NCI-H128 (cell line): ENCODE measurements around the gene FKBP6.
"Not testable (repeated sequence)": the region's sequence is repeated elsewhere in the genome, so short reads cannot be mapped to it uniquely, and the experiment has no call there.

ENCODE experiments used
- DNase-seq: peaks from one replicate; lab custom pipeline; 2025; ENCODE audit not compliant: unreplicated experiment; lab: John Stamatoyannopoulos, UW

FKBP6 gene, protein sequence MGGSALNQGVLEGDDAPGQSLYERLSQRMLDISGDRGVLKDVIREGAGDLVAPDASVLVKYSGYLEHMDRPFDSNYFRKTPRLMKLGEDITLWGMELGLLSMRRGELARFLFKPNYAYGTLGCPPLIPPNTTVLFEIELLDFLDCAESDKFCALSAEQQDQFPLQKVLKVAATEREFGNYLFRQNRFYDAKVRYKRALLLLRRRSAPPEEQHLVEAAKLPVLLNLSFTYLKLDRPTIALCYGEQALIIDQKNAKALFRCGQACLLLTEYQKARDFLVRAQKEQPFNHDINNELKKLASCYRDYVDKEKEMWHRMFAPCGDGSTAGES

DNA sequence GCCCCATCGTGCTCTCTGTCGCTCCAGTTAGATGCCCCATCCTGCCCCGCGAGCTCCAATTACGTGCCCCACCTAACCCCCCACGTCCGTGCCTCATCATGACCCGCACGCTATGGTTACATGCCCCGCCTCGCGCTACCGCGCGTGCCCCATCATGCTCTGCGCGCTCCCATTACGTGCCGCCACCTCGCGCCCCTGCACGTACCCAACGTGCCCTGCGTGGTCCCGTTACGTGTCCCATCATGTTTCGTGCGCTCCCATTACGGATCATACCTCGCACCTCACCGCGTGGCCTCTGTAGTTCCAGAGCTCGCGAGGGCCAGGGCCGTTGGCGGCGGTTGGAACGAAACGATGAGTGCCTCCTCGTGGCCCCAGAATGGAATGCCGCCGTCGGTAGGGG, at the start of gene FKBP6, which contains the start of gene TRIM50:
TSS of gene FKBP6 (plus strand) at position 240 of the 400 bp plus-strand sequence. CDS start 268 bp downstream, outside the sequence.
TSS of gene TRIM50 (minus strand) at position 161 of the 400 bp plus-strand sequence. CDS start 3,295 bp downstream, outside the sequence.
- not testable (repeated sequence) for DNase-seq

DNA sequence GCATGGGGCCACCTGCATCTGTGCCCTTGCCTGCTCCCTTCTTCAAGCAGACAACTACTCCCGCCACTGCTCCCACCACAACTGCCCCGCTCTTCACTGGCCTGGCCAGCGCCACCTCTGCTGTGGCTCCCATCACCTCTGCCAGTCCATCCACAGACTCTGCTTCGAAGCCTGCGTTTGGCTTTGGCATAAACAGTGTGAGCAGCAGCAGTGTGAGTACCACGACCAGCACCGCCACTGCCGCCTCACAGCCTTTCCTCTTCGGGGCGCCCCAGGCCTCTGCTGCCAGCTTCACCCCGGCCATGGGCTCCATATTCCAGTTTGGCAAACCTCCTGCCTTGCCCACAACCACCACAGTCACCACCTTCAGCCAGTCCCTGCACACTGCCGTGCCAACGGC, 30.7 kb upstream of the FKBP6 start:
- DNase-seq = not testable (repeated sequence)

DNA sequence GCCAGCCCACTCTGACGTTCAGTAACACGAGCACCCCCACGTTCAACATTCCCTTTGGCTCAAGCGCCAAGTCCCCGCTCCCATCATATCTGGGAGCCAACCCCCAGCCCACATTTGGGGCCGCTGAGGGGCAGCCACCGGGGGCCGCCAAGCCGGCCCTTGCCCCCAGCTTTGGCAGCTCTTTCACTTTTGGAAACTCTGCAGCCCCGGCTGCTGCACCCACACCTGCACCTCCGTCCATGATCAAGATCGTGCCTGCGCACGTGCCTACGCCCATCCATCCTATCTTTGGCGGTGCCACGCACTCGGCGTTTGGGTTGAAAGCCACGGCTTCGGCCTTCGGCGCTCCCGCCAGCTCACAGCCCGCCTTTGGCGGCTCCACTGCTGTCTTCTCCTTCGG, 30.3 kb upstream of the FKBP6 start:
- not testable (repeated sequence) for DNase-seq

DNA sequence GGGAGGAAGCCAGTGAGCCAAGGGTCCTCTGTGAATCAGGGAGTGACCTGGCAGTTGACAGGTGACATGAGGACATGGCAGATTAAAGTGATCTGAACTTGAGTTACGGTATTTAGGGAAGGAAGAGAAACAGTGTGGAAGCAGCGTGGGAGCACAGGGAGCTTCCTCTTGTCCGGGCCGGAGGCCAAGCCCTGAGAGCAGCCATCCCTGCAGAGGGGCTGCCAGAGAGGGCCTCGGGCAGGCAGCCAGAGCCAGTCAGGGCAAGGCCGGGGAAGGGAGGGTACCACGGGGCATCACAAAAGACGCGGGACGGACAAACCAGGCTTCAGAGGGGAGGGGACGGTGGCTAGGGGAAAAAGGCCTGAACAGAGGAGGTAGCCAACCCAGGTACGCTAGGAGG, 28.1 kb upstream of the FKBP6 start:
- not testable (repeated sequence) for DNase-seq

DNA sequence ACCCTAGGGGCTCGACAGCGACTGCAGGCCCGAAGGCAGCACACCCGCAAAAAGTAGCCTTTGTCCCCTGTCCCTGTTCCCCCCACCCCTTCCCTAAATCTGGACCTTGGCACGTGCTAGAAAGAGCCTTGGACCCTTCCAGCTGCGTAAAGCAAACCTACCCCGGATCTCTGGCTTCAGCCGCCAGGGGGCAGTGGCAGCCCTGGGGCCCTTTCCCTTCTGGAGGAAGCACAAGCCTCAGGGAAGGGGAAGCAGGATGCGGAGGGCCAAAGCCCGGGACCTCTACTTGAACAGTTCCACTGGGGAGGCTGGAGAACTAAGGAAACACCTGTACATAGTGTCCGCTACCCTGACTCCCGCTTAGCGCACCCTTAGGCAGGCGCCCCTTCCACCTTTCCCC, 26.9 kb upstream of the FKBP6 start:
- DNase-seq = not testable (repeated sequence)

DNA sequence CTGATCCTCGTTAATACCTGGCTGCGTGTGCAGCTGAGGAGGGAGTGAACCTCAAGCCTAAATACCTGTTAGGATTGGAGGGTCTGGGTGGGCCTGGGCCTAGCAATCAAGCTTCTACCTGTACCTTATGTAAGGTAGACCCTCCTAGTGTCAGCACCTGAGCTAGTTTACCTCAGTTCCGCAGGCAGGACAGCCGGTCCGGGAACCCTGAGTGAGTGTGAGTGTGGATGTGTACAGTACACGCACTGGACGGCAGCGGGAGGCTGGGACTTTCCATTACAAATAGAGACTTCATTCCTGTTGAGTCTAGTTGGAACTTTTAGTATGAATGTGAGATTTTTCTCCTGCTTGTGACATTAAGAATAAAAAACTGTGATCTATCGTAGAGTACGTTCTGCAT, 25.1 kb upstream of the FKBP6 start:
- not testable (repeated sequence) for DNase-seq

DNA sequence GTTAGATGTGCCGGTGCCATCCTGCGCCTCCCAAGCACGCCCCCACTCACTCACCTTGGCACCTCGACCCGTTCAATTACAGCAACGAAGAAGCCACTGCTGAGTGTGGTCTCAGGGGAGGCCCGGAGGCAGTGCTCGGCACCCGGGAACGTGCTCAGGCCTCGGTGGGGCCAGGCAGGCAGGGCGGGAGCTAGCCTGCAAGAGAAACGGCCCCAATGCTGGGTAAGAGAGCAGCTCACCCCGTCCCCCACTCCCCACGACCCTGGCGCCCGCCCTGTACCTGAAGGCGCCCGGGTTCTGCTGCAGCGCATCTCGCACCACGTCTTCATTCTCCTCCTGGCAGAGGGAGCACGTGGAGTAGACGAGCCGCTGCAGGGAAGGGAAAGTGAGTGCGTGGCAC, 24.4 kb upstream of the FKBP6 start:
- no peak for DNase-seq

DNA sequence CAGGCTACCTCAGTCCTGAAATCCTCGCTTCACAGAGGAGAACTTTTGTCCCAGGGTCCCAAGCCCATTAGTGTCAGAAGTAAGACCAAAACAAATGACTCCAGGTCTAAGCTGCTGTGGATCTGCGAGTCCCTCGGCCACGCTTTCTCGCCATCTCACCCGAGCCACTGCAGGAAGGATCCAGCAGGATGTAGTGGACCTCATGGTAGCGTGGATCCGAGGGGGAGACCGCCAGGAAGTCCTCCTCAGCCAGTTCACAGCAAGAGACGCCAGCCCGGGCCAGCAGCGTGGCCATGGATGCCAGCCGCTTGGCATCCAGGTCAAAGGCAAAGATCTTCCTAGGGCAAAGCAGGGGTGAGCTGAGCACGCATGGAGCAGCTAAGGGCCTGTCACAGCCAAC, 23.9 kb upstream of the FKBP6 start:
- no peak for DNase-seq

DNA sequence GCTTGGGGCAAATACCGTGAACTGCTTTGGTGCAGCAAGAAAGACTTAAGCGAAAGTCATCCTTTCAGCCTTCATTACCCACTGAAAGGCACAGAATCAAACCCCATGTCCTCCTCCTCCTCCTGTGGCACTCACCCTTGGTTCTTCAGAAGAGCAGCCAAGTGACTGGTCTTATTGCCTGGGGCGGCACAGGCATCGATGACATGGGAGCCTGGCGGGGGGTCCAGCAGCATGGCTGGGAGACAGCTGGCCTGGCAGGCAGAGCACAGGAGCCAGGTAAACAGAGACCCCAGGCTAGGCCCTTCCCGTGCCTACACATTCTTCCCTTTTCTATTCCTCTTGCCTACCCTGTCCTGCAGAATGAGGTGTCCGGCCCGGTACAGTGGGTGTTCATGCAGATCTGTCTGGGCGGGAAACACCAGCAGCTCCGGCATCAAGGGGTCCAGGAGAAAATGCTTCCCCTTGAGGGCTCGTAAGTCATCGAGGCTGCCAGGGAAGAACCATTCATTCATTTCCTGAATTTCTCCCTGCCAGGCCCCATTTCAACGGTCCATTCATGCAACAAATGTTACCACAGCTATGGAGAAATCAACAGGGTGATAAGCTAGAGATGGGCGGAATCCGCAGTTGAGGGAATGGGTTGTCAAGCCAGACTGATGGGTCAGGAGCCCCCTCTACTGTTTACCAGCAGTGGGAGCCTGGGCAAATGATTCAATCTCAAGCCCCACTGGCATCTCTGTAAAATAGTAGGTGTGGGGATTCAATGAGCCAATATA, 23.2 kb upstream of the FKBP6 start:
- DNase-seq = not testable (repeated sequence)

DNA sequence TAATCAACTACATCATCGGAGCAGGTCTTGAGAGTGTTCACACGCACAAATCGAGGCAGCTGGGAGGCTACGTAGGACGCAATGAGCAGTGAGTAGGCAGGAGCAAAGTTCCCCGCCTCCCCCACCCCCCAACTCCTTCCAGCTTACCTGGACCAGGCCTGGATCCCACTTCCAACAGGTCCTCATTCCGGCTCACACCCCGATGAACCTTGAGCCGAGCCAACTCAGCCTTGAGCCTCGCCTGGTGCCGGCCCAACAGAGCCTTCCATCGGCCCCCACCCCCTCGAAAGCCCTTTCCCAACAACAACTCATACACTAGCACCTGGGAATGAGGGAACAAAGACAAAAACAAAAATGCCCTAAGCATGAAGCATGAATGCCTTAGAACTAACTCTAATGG, 20.5 kb upstream of the FKBP6 start:
- no peak for DNase-seq

DNA sequence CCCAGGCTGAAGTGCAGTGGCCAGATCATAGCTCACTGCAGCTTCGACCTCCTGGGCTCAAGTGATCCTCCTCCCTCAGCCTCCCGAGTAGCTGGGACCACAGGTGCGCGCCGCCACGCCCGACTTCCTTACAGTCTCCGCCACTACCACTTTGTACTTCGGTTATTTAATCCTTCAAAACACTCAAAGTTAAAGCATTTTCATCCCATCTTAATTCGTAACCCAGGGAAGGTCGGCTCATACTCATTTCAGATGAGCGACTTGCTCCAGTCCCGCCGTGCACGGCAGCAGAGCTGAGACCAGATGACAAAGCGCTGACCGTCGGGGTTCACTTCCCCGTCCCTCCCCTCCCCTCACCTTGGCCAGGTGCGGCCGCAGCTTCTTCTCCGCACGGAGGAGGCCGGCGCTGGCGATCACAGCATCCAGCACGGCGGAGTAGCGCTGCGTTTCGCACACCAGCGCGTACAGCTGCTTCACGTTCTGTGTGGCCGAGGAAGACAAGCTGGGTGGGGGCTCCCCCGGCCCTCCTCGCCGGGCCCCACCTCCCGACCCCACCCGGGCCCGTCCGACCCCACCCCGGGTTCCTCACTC, 19.8 kb upstream of the FKBP6 start:
- DNase-seq = no peak

DNA sequence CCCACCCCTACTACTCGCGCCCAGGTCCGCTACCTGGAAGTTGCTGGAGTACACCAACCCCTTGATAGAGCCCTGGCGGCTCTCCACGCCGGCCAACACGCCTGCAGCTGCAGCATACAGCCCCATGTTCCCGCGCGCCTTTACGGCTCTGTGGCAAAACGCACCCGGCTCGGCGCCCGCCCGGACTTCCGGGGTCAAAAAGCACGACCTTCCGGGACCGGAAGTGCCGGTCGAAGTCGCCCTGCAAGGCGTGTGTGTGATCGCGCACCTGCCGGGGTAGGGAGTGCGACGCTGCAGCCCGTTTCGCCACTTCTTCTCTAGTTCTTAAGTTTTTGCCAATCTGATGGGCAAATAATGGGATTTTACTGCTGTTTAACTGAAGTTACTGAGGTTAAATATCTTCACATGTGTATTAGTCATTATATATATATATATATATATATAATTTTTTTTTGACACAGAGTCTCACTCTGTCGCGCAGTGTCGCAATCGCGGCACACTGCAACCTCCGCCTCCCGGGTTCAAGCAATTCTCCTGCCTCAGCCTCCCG, 19.2 kb upstream of the FKBP6 start, which contains the start of gene NSUN5:
TSS of gene NSUN5 (minus strand) at position 162 of the 550 bp plus-strand sequence. CDS start at position 126, 36 bp downstream.
- DNase-seq = peak; percentile 56

DNA sequence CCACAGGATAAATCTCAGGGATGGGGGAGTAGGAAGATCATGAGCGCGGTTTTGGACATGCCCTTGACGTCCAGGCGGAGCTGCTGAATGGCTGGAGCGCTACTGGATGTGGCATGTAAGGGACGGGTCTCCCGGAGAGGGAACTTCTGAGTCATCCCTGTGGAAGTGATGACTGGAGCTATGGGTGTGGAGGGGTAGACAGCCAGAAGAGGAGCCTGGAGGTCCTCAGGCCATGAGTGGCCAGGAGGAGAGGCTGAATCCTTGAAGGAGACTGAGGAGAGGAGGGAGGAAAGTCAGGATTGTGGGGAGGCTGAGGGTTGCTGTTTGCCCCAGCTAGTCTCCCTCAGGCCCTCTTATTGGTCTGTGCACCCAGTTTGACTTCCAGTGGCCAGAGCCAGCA, 16.5 kb upstream of the FKBP6 start:
- DNase-seq = not testable (repeated sequence)

DNA sequence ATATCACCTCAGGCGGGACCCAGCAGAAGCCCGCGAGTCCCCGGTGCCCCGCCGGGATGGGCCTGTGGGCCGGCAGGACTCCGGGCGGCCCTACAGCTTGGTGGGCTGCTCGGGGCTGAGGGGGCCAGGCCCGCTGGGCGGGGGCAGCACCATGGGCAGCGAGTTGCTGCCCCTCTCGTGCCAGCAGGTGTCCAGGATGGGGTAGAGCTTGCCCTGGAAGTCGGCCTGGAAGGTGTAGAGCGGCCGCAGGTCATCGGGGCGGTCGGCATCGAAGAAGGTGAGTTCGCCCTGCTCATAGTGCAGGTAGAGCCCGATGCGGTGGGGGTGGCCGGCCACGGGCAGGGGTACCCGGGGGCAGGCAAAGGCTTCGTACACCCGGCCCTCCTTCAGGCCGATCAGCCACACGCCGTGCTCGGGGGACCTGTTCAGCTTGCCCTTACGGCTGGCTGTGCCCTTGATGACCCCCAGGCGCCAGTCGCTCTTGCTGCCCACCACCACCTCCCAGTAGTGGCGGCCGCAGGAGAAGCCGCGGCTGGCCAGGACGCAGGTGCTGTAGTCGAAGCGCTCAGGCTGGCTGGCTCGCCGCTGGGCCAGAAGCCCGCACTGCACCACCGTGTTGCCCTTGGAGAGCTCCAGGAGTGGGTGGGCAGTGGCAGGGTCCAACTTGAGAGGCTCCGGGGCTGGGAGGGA, 15.0 kb upstream of the FKBP6 start:
- DNase-seq = no peak

DNA sequence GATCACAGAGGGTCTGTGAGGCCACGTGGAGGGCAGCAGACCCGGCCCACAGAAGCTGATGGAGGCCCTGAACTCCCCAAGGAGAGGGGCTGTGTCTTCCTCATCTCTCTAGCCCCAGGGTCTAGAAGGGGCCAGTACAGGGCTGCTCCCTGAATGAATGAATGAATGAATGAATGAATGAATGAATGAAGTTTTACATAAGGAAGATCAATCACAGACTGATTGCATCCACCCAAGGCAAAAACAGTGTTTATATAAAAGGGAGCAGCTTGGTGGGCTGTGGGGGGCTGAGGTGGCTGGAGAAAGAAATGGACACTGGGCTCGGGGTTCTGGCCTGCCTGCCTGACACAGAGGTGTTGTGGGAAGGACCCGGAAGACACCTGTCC, 14.4 kb upstream of the FKBP6 start:
- DNase-seq = no peak

DNA sequence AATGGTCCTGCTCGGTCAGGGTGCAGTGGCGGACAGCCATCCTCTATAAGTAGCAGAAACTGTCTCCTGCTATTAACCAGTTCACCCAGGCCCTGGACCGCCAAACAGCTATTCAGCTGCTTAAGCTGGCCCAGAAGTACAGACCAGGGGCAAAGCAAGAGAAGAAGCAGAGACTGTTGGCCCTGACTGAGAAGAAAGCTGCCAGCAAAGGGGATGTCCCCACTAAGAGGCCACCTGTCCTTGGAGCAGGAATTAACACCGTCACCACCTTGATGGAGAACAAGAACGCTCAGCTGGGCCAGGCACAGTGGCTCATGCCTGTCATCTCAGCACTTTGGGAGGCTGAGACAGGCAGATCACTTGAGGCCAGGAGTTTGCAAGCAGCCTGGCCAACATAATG, 13.7 kb upstream of the FKBP6 start:
- DNase-seq = no peak

DNA sequence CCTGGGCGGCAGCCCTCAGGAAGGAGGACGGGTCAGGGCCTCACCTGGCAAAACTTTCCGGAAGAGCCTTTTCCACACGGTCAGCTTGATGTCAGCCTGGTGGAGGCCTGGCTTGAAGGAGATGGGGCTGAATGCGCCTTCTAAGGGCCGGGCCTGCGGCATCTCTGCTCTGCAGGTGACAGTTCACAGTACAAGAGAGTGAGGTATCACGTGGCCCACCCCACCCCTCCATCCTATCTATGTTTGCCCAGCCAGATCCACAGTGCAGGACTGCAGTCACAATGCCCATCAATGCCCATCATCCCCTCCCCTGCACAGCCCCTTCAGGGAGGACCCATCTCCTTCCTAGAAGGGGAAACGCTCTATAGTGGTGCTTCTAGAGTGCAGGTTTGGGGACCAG, 11.4 kb upstream of the FKBP6 start:
- DNase-seq = no peak

DNA sequence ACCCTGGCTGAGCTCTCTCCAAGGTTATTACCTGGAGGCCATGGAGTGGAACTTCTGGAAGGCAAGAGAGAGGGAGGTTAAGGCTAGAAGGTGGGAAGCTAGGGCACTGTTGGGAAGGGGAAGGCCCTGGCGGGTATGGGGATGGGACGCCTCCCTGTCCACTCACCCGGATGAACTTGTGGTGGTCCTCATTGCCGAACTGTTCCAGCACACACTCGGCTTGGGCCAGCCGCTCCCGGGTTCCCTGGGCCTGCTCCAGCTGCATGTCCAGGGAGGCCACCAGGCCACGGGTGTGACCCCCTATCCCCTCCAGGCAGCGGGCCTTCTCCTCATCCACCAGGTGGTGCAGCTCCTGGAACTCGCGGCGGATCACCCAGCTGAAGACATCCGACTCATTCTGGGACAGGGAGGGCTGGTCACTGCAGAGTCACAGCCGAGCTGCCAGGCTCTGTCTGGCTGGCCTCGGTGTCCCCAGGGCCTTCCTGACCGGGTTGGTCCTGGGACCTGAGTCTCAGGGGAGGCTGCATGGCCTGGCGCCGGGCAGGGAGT, 9.2 kb upstream of the FKBP6 start:
- not testable (repeated sequence) for DNase-seq

DNA sequence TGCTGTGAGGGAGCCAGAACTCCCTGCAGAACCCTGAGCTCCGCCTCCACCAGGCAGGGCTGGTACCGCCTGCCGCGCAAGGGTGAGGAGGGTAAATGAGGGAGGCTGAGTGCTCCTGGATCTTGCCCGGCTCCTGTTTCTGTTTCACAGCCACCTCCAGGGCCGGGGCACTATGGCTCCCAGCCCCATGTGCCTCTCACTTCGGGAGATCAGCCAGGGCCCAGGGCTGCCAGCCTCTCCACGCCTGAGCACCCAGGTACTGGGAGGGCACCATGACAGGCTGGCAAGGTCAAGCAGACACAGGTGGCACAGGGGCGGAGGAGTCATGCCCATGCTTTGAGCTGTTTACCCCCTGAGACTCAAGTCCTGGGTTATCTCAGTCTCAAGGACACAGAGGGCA, 8.4 kb upstream of the FKBP6 start:
- not testable (repeated sequence) for DNase-seq

DNA sequence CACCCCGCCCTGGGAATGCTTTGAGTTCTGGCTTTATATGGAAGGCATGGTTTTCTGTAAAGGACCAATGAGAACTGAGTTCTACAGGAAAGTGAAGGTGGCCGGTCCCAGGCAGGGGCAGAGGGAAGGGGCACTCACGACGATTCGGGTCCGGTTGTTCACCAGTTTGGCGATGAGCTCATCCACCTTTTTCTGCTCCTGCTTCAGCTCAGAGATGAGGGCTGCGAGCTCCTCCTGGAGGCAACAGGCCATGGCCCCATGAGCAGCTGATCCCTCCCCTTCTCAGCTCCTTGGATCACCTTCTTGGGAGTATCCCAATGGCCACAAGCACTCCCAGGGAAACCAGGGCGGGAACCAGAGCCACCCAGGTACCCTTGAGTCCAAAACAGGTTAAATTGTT, 8.0 kb upstream of the FKBP6 start:
- DNase-seq = not testable (repeated sequence)
